Colonic mucosa (tissue), 4 donors: ENCODE data around the gene SMC3. TPM values are rescaled to one million over a fixed set of nuclear protein-coding genes. Genes with fewer than 3 reads are reported as not detected.

Source experiments
- DNase-seq: peaks from one replicate; pipeline ENCODE4 v3.0.0-alpha.2; 2020
- H3K27ac ChIP-seq: fragments of 200-600 bp; one replicate; pipeline ENCODE4 v1.8.0; 2021
- H3K27me3 ChIP-seq: fragments of 200-600 bp; one replicate; pipeline ENCODE4 v1.8.0; 2021
- H3K36me3 ChIP-seq: fragments of 200-600 bp; one replicate; pipeline ENCODE4 v1.8.0; 2021
- H3K4me1 ChIP-seq: fragments of 200-600 bp; one replicate; pipeline ENCODE4 v1.8.0; 2021; ENCODE audit warnings: mild to moderate bottlenecking
- H3K4me3 ChIP-seq: fragments of 200-600 bp; one replicate; pipeline ENCODE4 v1.8.0; 2021
- H3K9ac ChIP-seq, 2 donors: one replicate each; pipeline ENCODE4 v1.7.0; 2013; ENCODE audit warnings: control low read depth in 2 of 2, low read depth in 2 of 2, low read length in 2 of 2
- H3K9me3 ChIP-seq: fragments of 200-600 bp; one replicate; pipeline ENCODE4 v1.8.0; 2021
- CTCF ChIP-seq: fragments of 200-600 bp; IDR thresholded peaks from one replicate; pipeline ENCODE4 v1.8.0; 2022; ENCODE audit warnings: antibody characterized with exemption, mild to moderate bottlenecking
- intact Hi-C: fragments of 100-400 bp; cut with DNase I; formaldehyde crosslinking; loops from one replicate; pipeline ENCODE4 v1.14.1; 2022
- total RNA-seq, 2 donors: library from RNA; stranded (reverse); fragmentation: NEBNext Ultra II Directional in 1 of 2; extraction: Animal tissue kit (Norgen Biotek cat#: 25700) in 1 of 2; gene quantifications; one replicate each; pipeline ENCODE4 v1.2.1, GENCODE V29; 2021
- donor health status: healthy.
- donor health status: DM: no; HTN: no; CAD: no.
- donor health status: DM: no; HTN: no; CAD: no.

The SMC3 gene
- total RNA-seq, 2 donors from 2014 or later, result 26.9 to 33.0 TPM

GRCh38 chr10:110650265-110650668 lies 82.8 kb downstream of the SMC3 start:
- Histone ChIP-seq H3K27me3 (peaks cover 14% of the 10 kb centered on the region), H3K4me3 (no peak overlapping the region), H3K4me1 (no peaks in the 10 kb centered on the region), H3K9ac (no peak overlapping the region), H3K27ac (no peak overlapping the region), H3K36me3 (no peaks in the 10 kb centered on the region), H3K9me3 (no peaks in the 10 kb centered on the region)
- intact Hi-C loops, result no loop called here
- no peak for TF ChIP-seq CTCF
- DNase-seq, result no peak

GRCh38 chr10:110651044-110651958 lies 83.8 kb downstream of the SMC3 start:
- TF ChIP-seq CTCF, result no peak
- Histone ChIP-seq H3K27ac (no peak overlapping the region), H3K36me3 (no peaks in the 10 kb centered on the region), H3K9me3 (no peaks in the 10 kb centered on the region), H3K4me1 (no peaks in the 10 kb centered on the region), H3K9ac (no peak overlapping the region), H3K4me3 (no peak overlapping the region), H3K27me3 (peaks cover 5% of the 10 kb centered on the region)
- intact Hi-C loops, result no loop called here
- no peak for DNase-seq

- Histone ChIP-seq H3K27ac (no peak overlapping the region), H3K4me1 (no peaks in the 10 kb centered on the region), H3K36me3 (no peaks in the 10 kb centered on the region), H3K9me3 (no peaks in the 10 kb centered on the region), H3K4me3 (no peak overlapping the region), H3K9ac (no peak overlapping the region), H3K27me3 (no peaks in the 10 kb centered on the region)
- DNase-seq, result no peak
- intact Hi-C loops, result no loop called here
- TF ChIP-seq CTCF, result no peak
Measured at GRCh38 chr10:110652475-110653118, 85.1 kb downstream of the SMC3 start.

Other genes starting within 250 kb of the SMC3 start
- 10 to 100 TPM in 1 of 2 donors, 1 to 10 TPM in 1; 6.2 to 22.0 TPM for gene DUSP5, start 69.8 kb upstream of the SMC3 start, total RNA-seq
- under 1 TPM; 0.49 to 0.80 TPM for gene RBM20, start 76.6 kb downstream of the SMC3 start, total RNA-seq